CD4-positive, alpha-beta T cell treated with Interleukin-12 subunit alpha and Interleukin-12 subunit beta, for 1 hour (primary cell): Measurements from ENCODE around the gene SPNS2.
"Not testable (repeated sequence)": the region's sequence is repeated elsewhere in the genome, so short reads cannot be mapped to it uniquely, and the experiment has no call there.

Experiments used
- DNase-seq: peaks from one replicate; pipeline ENCODE4 v3.0.0-alpha.2; 2020

Gene SPNS2

GRCh38 chr17:4574448-4575045 is 75.9 kb downstream of the SPNS2 start:
- DNase-seq: no peak

- DNase-seq: no peak
These were observed 77.5 kb downstream of the SPNS2 start for GRCh38 chr17:4576161-4576558.

GRCh38 chr17:4576729-4577322 is 78.1 kb downstream of the SPNS2 start:
- no peak for DNase-seq

- no peak for DNase-seq
These were observed 78.8 kb downstream of the SPNS2 start for GRCh38 chr17:4577386-4577993.

- DNase-seq: not testable (repeated sequence)
These were observed 79.7 kb downstream of the SPNS2 start for GRCh38 chr17:4578349-4578748.

- no peak for DNase-seq
These were observed 81.0 kb downstream of the SPNS2 start for GRCh38 chr17:4579678-4580077.

GRCh38 chr17:4580291-4580690 is 81.6 kb downstream of the SPNS2 start:
- DNase-seq: no peak

- DNase-seq: no peak
These were observed 83.4 kb downstream of the SPNS2 start for GRCh38 chr17:4582101-4582501.

- DNase-seq: no peak
These were observed 84.0 kb downstream of the SPNS2 start for GRCh38 chr17:4582691-4583090.

GRCh38 chr17:4583206-4583605 is 84.5 kb downstream of the SPNS2 start:
- DNase-seq: no peak

GRCh38 chr17:4583782-4584100 is 85.1 kb downstream of the SPNS2 start:
- peak; percentile 7 for DNase-seq

- DNase-seq: peak; percentile 8
These were observed 85.6 kb downstream of the SPNS2 start, which contains the start of gene SMTNL2 for GRCh38 chr17:4584101-4584916. Gene SMTNL2 (plus strand): TSS chr17:4584529. CDS start chr17:4584606, 77 bp downstream.

GRCh38 chr17:4584917-4585637 is 86.4 kb downstream of the SPNS2 start:
- no peak for DNase-seq

GRCh38 chr17:4585638-4585994 is 86.9 kb downstream of the SPNS2 start:
- DNase-seq: no peak

GRCh38 chr17:4586043-4586442 is 87.4 kb downstream of the SPNS2 start:
- no peak for DNase-seq

GRCh38 chr17:4587195-4587594 is 88.5 kb downstream of the SPNS2 start:
- DNase-seq: no peak

- DNase-seq: no peak
These were observed 89.1 kb downstream of the SPNS2 start for GRCh38 chr17:4587803-4588202.

- DNase-seq: no peak
These were observed 89.7 kb downstream of the SPNS2 start for GRCh38 chr17:4588391-4588790.
